ENCODE results near the gene AQP2.

DNA sequence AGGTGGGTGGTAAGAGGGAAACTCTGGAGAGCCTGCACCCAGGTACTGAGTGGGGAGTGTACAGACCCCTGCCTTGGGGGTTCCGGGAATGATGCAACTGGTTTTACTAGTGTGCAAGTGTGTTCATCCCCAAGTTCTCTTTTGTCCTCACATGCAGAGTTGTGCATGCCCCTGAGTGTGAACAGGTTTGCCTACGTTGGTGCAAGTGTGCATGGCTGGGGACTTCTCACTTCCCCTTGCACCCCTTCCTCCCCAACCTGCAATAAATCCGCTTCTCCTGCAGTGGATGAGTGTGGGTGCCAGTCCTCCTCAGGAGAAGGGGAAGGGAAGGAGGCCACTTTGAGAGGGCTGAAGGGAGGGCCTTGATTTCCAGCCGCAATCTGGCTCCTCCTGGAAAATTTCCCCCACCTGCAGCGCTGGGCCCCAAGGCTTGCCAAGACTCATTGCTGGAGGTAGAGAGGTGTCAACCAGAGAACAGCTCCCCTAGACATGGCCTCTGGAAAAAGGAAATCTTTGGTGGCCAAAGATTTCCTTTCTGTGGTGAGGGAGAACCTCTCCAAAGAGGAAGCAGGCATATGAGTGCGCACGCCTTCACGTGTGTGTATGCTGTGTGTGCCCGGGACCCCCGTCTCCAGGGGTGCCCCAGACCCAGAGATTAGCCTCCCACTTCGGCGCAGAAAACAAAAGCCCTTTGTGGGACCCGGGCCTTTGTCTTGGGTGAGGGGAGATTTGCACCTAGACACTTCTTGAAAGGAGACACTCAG lies 5.5 kb downstream of the AQP2 start:
- TF ChIP-seq, protein P1, sequence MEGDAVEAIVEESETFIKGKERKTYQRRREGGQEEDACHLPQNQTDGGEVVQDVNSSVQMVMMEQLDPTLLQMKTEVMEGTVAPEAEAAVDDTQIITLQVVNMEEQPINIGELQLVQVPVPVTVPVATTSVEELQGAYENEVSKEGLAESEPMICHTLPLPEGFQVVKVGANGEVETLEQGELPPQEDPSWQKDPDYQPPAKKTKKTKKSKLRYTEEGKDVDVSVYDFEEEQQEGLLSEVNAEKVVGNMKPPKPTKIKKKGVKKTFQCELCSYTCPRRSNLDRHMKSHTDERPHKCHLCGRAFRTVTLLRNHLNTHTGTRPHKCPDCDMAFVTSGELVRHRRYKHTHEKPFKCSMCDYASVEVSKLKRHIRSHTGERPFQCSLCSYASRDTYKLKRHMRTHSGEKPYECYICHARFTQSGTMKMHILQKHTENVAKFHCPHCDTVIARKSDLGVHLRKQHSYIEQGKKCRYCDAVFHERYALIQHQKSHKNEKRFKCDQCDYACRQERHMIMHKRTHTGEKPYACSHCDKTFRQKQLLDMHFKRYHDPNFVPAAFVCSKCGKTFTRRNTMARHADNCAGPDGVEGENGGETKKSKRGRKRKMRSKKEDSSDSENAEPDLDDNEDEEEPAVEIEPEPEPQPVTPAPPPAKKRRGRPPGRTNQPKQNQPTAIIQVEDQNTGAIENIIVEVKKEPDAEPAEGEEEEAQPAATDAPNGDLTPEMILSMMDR (IDR thresholded peaks at IDR 0.05) = no peak
- no peak for TF ChIP-seq TCF7L2 (IDR thresholded peaks at IDR 0.05; ENCODE audit: low read depth, low read length)
- TF ChIP-seq, protein P2, sequence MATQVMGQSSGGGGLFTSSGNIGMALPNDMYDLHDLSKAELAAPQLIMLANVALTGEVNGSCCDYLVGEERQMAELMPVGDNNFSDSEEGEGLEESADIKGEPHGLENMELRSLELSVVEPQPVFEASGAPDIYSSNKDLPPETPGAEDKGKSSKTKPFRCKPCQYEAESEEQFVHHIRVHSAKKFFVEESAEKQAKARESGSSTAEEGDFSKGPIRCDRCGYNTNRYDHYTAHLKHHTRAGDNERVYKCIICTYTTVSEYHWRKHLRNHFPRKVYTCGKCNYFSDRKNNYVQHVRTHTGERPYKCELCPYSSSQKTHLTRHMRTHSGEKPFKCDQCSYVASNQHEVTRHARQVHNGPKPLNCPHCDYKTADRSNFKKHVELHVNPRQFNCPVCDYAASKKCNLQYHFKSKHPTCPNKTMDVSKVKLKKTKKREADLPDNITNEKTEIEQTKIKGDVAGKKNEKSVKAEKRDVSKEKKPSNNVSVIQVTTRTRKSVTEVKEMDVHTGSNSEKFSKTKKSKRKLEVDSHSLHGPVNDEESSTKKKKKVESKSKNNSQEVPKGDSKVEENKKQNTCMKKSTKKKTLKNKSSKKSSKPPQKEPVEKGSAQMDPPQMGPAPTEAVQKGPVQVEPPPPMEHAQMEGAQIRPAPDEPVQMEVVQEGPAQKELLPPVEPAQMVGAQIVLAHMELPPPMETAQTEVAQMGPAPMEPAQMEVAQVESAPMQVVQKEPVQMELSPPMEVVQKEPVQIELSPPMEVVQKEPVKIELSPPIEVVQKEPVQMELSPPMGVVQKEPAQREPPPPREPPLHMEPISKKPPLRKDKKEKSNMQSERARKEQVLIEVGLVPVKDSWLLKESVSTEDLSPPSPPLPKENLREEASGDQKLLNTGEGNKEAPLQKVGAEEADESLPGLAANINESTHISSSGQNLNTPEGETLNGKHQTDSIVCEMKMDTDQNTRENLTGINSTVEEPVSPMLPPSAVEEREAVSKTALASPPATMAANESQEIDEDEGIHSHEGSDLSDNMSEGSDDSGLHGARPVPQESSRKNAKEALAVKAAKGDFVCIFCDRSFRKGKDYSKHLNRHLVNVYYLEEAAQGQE (IDR thresholded peaks at IDR 0.05; ENCODE audit: insufficient read depth in 1 of 2, low read depth in 2 of 2, low read length in 1 of 2) = no peak
- TF ChIP-seq POLR2AphosphoS5 (IDR thresholded peaks at IDR 0.05; ENCODE audit: low read depth, low read length) = no peak
- no peak for TF ChIP-seq SIN3A (IDR thresholded peaks at IDR 0.05; ENCODE audit: borderline replicate concordance, insufficient read depth, low read depth, low read length)

All from Panc1 (cell line).